Measurements from ENCODE around the gene PRPH. TPM values are rescaled to one million over a fixed set of nuclear protein-coding genes. Genes with fewer than 3 reads are reported as not detected.
"Not testable (repeated sequence)": the region's sequence is repeated elsewhere in the genome, so short reads cannot be mapped to it uniquely, and the experiment has no call there.

PRPH gene
- total RNA-seq, 1 donor from 2014 or later: not detected

- DNase-seq: peak; percentile 41
- no peak for TF ChIP-seq CTCF (IDR thresholded peaks at IDR 0.05; ENCODE audit: borderline replicate concordance)
- Histone ChIP-seq H3K4me3 (no peak overlapping the region), H3K9me3 (replicated peaks) (no peaks in the 10 kb centered on the region), H3K27ac (replicated peaks) (no peak overlapping the region), H3K36me3 (peaks cover 43% of the 10 kb centered on the region), H3K4me1 (peaks cover 11% of the 10 kb centered on the region), H3K27me3 (ENCODE audit: low read depth) (no peaks in the 10 kb centered on the region)
- intact Hi-C loops (cut with micrococcal nuclease): no loop called here
These were observed 20.4 kb upstream of the PRPH start for GRCh38 chr12:49274396-49275069.

GRCh38 chr12:49276304-49277290 lies 18.4 kb upstream of the PRPH start:
- Histone ChIP-seq H3K4me3 (no peak overlapping the region), H3K4me1 (peaks cover 11% of the 10 kb centered on the region), H3K36me3 (peaks cover 22% of the 10 kb centered on the region), H3K27ac (replicated peaks) (no peak overlapping the region), H3K9me3 (replicated peaks) (no peaks in the 10 kb centered on the region), H3K27me3 (ENCODE audit: low read depth) (no peaks in the 10 kb centered on the region)
- DNase-seq: no peak
- no peak for TF ChIP-seq CTCF (IDR thresholded peaks at IDR 0.05; ENCODE audit: borderline replicate concordance)
- intact Hi-C loops (cut with micrococcal nuclease): no loop called here

GRCh38 chr12:49277466-49277865 lies 17.5 kb upstream of the PRPH start:
- DNase-seq: no peak
- TF ChIP-seq CTCF (IDR thresholded peaks at IDR 0.05; ENCODE audit: borderline replicate concordance): no peak

GRCh38 chr12:49279706-49280159 lies 15.2 kb upstream of the PRPH start:
- no peak for TF ChIP-seq CTCF (IDR thresholded peaks at IDR 0.05; ENCODE audit: borderline replicate concordance)
- no peaks in the 10 kb centered on the region for H3K36me3 ChIP-seq
- no peak overlapping the region for H3K4me3 ChIP-seq
- no peak overlapping the region for H3K27ac ChIP-seq (replicated peaks)
- intact Hi-C loops (cut with micrococcal nuclease): no loop called here
- H3K4me1 ChIP-seq: peaks cover 3% of the 10 kb centered on the region
- peaks cover 13% of the 10 kb centered on the region for H3K27me3 ChIP-seq (ENCODE audit: low read depth)
- DNase-seq: no peak
- H3K9me3 ChIP-seq (replicated peaks): no peaks in the 10 kb centered on the region

More at GRCh38 chr12:49277466-49277865, 17.5 kb upstream of the PRPH start:
- intact Hi-C loops (cut with micrococcal nuclease): no loop called here
- H3K27me3 ChIP-seq (ENCODE audit: low read depth): no peaks in the 10 kb centered on the region
- H3K9me3 ChIP-seq (replicated peaks): no peaks in the 10 kb centered on the region
- peaks cover 17% of the 10 kb centered on the region for H3K36me3 ChIP-seq
- H3K4me3 ChIP-seq: no peak overlapping the region
- no peak overlapping the region for H3K27ac ChIP-seq (replicated peaks)
- H3K4me1 ChIP-seq: peaks cover 11% of the 10 kb centered on the region

- H3K4me1 ChIP-seq; DNase-seq; H3K9me3 ChIP-seq (replicated peaks); intact Hi-C loops (cut with micrococcal nuclease); H3K4me3 ChIP-seq; H3K27ac ChIP-seq (replicated peaks); H3K36me3 ChIP-seq: not testable (repeated sequence)
- peaks cover 21% of the 10 kb centered on the region for H3K27me3 ChIP-seq (ENCODE audit: low read depth)
These were observed 14.4 kb upstream of the PRPH start for GRCh38 chr12:49280545-49280944.
